Upper lobe of right lung (tissue), 1 donor: Measurements from ENCODE around the gene PLEKHA5. TPM values are rescaled to one million over a fixed set of nuclear protein-coding genes. Genes with fewer than 3 reads are reported as not detected.
A peak's percentile ranks its signal among the peaks of the same experiment; 100 is the strongest.

ENCODE experiments used
- ATAC-seq: fragments of 200-7000 bp; cut with Tn5 transposase; one replicate; pipeline ENCODE4 v1.9.1; 2020; ENCODE audit warnings: mild to moderate bottlenecking, moderate library complexity
- DNase-seq: peaks from one replicate; pipeline ENCODE4 v3.0.0-alpha.2; 2020
- H3K27ac ChIP-seq: fragments of 200-600 bp; one replicate; pipeline ENCODE4 v1.8.0; 2022
- H3K27me3 ChIP-seq: fragments of 200-600 bp; one replicate; pipeline ENCODE4 v1.8.0; 2022; ENCODE audit warnings: mild to moderate bottlenecking
- H3K36me3 ChIP-seq: fragments of 200-600 bp; one replicate; pipeline ENCODE4 v1.8.0; 2022
- H3K4me1 ChIP-seq: fragments of 200-600 bp; one replicate; pipeline ENCODE4 v1.8.0; 2022
- H3K4me3 ChIP-seq: fragments of 200-600 bp; one replicate; pipeline ENCODE4 v1.8.0; 2022; ENCODE audit warnings: mild to moderate bottlenecking
- H3K9me3 ChIP-seq: fragments of 200-600 bp; one replicate; pipeline ENCODE4 v1.8.0; 2022
- CTCF ChIP-seq: fragments of 200-600 bp; IDR thresholded peaks from one replicate; pipeline ENCODE4 v1.8.0; 2022; ENCODE audit warnings: antibody characterized with exemption
- intact Hi-C: fragments of 100-400 bp; cut with DNase I; formaldehyde crosslinking; loops from one replicate; pipeline ENCODE4 v1.11.0; 2022
- total RNA-seq: library from RNA; stranded (reverse); fragmentation: NEBNext Ultra II Directional; extraction: Animal tissue kit (Norgen Biotek cat#: 25700); gene quantifications from one replicate; pipeline ENCODE4 v1.2.1, GENCODE V29; 2021
- donor health status: DM: no; HTN: yes; CAD: no; lungs with severe emphysema.

PLEKHA5 gene
- total RNA-seq, 1 donor from 2014 or later, result 30.2 TPM

GRCh38 chr12:19130224-19131024 is 891 bp downstream of the PLEKHA5 start:
- Histone ChIP-seq H3K27ac (peak overlapping the region; percentile 84), H3K4me1 (peaks cover 8% of the 10 kb centered on the region), H3K27me3 (no peaks in the 10 kb centered on the region), H3K4me3 (peak overlapping the region; percentile 96), H3K9me3 (peaks cover 5% of the 10 kb centered on the region), H3K36me3 (no peaks in the 10 kb centered on the region)
- intact Hi-C loops, result no loop called here
- ATAC-seq (peak; percentile 35), DNase-seq (peak; percentile 71)
- no peak for TF ChIP-seq CTCF

GRCh38 chr12:19131025-19131444 is 1.5 kb downstream of the PLEKHA5 start:
- ATAC-seq, result peak; percentile 20
- no peaks in the 10 kb centered on the region for H3K27me3 ChIP-seq
- peak overlapping the region; percentile 96 for H3K4me3 ChIP-seq
- H3K4me1 ChIP-seq, result peaks cover 8% of the 10 kb centered on the region
- no peak for TF ChIP-seq CTCF
- peak overlapping the region; percentile 84 for H3K27ac ChIP-seq
- DNase-seq, result no peak
- no peaks in the 10 kb centered on the region for H3K36me3 ChIP-seq
- intact Hi-C loops, result no loop called here
- peaks cover 5% of the 10 kb centered on the region for H3K9me3 ChIP-seq

- no peaks in the 10 kb centered on the region for H3K4me1 ChIP-seq
- H3K4me3 ChIP-seq, result no peak overlapping the region
- H3K9me3 ChIP-seq, result no peaks in the 10 kb centered on the region
- ATAC-seq, result no peak
- no peaks in the 10 kb centered on the region for H3K27me3 ChIP-seq
- TF ChIP-seq CTCF, result no peak
- no peak for DNase-seq
- H3K36me3 ChIP-seq, result no peaks in the 10 kb centered on the region
- no peak overlapping the region for H3K27ac ChIP-seq
- intact Hi-C loops, result no loop called here
These were observed 9.0 kb downstream of the PLEKHA5 start for GRCh38 chr12:19138551-19138950.

GRCh38 chr12:19138956-19139355 is 9.4 kb downstream of the PLEKHA5 start:
- no peaks in the 10 kb centered on the region for H3K36me3 ChIP-seq
- no peaks in the 10 kb centered on the region for H3K27me3 ChIP-seq
- intact Hi-C loops, result no loop called here
- no peaks in the 10 kb centered on the region for H3K4me1 ChIP-seq
- DNase-seq (no peak), ATAC-seq (no peak)
- no peak overlapping the region for H3K4me3 ChIP-seq
- H3K27ac ChIP-seq, result no peak overlapping the region
- no peaks in the 10 kb centered on the region for H3K9me3 ChIP-seq
- TF ChIP-seq CTCF, result no peak

GRCh38 chr12:19139615-19140194 is 10.2 kb downstream of the PLEKHA5 start:
- DNase-seq, result no peak
- ATAC-seq, result no peak
- Histone ChIP-seq H3K4me3 (no peak overlapping the region), H3K36me3 (no peaks in the 10 kb centered on the region), H3K27me3 (no peaks in the 10 kb centered on the region), H3K4me1 (no peaks in the 10 kb centered on the region), H3K27ac (no peak overlapping the region), H3K9me3 (no peaks in the 10 kb centered on the region)
- no peak for TF ChIP-seq CTCF
- intact Hi-C loops, result no loop called here
